GM23248 (cell line): Measurements from ENCODE around the gene MOV10L1.

Experiments
- EZH2 ChIP-seq: fragments of 200-600 bp; sonication (generic); IDR thresholded peaks from 2 replicates; pipeline ENCODE4 v1.6.1; 2018; ENCODE audit warnings: antibody characterized with exemption, mild to moderate bottlenecking; ENCODE audit not compliant: insufficient read depth, poor library complexity, severe bottlenecking
- EZH2phosphoT487 ChIP-seq: fragments of 200-600 bp; sonication (generic); IDR thresholded peaks from 2 replicates; pipeline ENCODE4 v1.6.1; 2018; ENCODE audit warnings: antibody characterized with exemption, moderate library complexity, mild to moderate bottlenecking, low read depth; ENCODE audit not compliant: insufficient read depth

- TF ChIP-seq EZH2 = no peak
- no peak for TF ChIP-seq EZH2phosphoT487
These were observed 106.5 kb downstream of the MOV10L1 start for GRCh38 chr22:50196256-50196655.
